ENCODE results near the gene ST8SIA4.
"Not testable (repeated sequence)": the region's sequence is repeated elsewhere in the genome, so short reads cannot be mapped to it uniquely, and the experiment has no call there.

Gene ST8SIA4

GRCh38 chr5:100828071-100828897, 74.8 kb downstream of the ST8SIA4 start:
- DNase-seq (ENCODE audit: low read depth), result no peak

- peak; percentile 71 for DNase-seq (ENCODE audit: low read depth)
Measured at GRCh38 chr5:100827481-100827889, 75.6 kb downstream of the ST8SIA4 start.

GRCh38 chr5:100826133-100826532, 76.9 kb downstream of the ST8SIA4 start:
- no peak for DNase-seq (ENCODE audit: low read depth)

GRCh38 chr5:100824635-100825034, 78.4 kb downstream of the ST8SIA4 start:
- DNase-seq (ENCODE audit: low read depth), result no peak

GRCh38 chr5:100823812-100824211, 79.3 kb downstream of the ST8SIA4 start:
- no peak for DNase-seq (ENCODE audit: low read depth)

GRCh38 chr5:100821751-100822150, 81.3 kb downstream of the ST8SIA4 start:
- no peak for DNase-seq (ENCODE audit: low read depth)

GRCh38 chr5:100818340-100818739, 84.7 kb downstream of the ST8SIA4 start:
- no peak for DNase-seq (ENCODE audit: low read depth)

GRCh38 chr5:100803397-100803796, 99.7 kb downstream of the ST8SIA4 start:
- no peak for DNase-seq (ENCODE audit: low read depth)

- no peak for DNase-seq (ENCODE audit: low read depth)
Measured at GRCh38 chr5:100802208-100802607, 100.9 kb downstream of the ST8SIA4 start.

- DNase-seq (ENCODE audit: low read depth), result no peak
Measured at GRCh38 chr5:100800562-100800961, 102.5 kb downstream of the ST8SIA4 start.

- DNase-seq (ENCODE audit: low read depth), result no peak
Measured at GRCh38 chr5:100799166-100799565, 103.9 kb downstream of the ST8SIA4 start.

- DNase-seq (ENCODE audit: low read depth), result peak; percentile 33
Measured at GRCh38 chr5:100797861-100798260, 105.2 kb downstream of the ST8SIA4 start.

GRCh38 chr5:100796851-100797250, 106.2 kb downstream of the ST8SIA4 start:
- no peak for DNase-seq (ENCODE audit: low read depth)

- no peak for DNase-seq (ENCODE audit: low read depth)
Measured at GRCh38 chr5:100794844-100795243, 108.2 kb downstream of the ST8SIA4 start.

- DNase-seq (ENCODE audit: low read depth), result no peak
Measured at GRCh38 chr5:100794218-100794617, 108.9 kb downstream of the ST8SIA4 start.

- no peak for DNase-seq (ENCODE audit: low read depth)
Measured at GRCh38 chr5:100792781-100793180, 110.3 kb downstream of the ST8SIA4 start.

GRCh38 chr5:100791391-100791790, 111.7 kb downstream of the ST8SIA4 start:
- DNase-seq (ENCODE audit: low read depth), result no peak

- no peak for DNase-seq (ENCODE audit: low read depth)
Measured at GRCh38 chr5:100790951-100791350, 112.1 kb downstream of the ST8SIA4 start.

GRCh38 chr5:100790170-100790665, 112.9 kb downstream of the ST8SIA4 start:
- no peak for DNase-seq (ENCODE audit: low read depth)

- no peak for DNase-seq (ENCODE audit: low read depth)
Measured at GRCh38 chr5:100789694-100790093, 113.4 kb downstream of the ST8SIA4 start.

GRCh38 chr5:100788417-100788816, 114.7 kb downstream of the ST8SIA4 start:
- DNase-seq (ENCODE audit: low read depth), result no peak

GRCh38 chr5:100787648-100788047, 115.4 kb downstream of the ST8SIA4 start:
- DNase-seq (ENCODE audit: low read depth), result no peak

- DNase-seq (ENCODE audit: low read depth), result not testable (repeated sequence)
Measured at GRCh38 chr5:100785536-100785935, 117.5 kb downstream of the ST8SIA4 start.

- no peak for DNase-seq (ENCODE audit: low read depth)
Measured at GRCh38 chr5:100780376-100780870, 122.7 kb downstream of the ST8SIA4 start.
